Stimulated activated CD8-positive, alpha-beta memory T cell treated with anti-CD3 and anti-CD28 coated beads, Interleukin-4, amount 100 ng/mL, for 1 hour (primary cell): Measurements from ENCODE around the gene PTEN.
"Not testable (repeated sequence)": the region's sequence is repeated elsewhere in the genome, so short reads cannot be mapped to it uniquely, and the experiment has no call there.

Experiments
- DNase-seq, 2 donors: peaks; one replicate each; pipeline ENCODE4 v3.0.0-alpha.2; 2020; ENCODE audit warnings: low read depth in 2 of 2, low spot score in 1 of 2

The PTEN gene

DNA sequence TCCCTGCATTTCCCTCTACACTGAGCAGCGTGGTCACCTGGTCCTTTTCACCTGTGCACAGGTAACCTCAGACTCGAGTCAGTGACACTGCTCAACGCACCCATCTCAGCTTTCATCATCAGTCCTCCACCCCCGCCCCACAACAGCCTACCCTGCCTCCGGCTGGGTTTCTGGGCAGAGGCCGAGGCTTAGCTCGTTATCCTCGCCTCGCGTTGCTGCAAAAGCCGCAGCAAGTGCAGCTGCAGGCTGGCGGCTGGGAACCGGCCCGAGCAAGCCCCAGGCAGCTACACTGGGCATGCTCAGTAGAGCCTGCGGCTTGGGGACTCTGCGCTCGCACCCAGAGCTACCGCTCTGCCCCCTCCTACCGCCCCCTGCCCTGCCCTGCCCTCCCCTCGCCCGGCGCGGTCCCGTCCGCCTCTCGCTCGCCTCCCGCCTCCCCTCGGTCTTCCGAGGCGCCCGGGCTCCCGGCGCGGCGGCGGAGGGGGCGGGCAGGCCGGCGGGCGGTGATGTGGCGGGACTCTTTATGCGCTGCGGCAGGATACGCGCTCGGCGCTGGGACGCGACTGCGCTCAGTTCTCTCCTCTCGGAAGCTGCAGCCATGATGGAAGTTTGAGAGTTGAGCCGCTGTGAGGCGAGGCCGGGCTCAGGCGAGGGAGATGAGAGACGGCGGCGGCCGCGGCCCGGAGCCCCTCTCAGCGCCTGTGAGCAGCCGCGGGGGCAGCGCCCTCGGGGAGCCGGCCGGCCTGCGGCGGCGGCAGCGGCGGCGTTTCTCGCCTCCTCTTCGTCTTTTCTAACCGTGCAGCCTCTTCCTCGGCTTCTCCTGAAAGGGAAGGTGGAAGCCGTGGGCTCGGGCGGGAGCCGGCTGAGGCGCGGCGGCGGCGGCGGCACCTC lies at the start of gene PTEN, which contains the start of gene KLLN:
PTEN (plus strand) TSS at position 573 of the 891 bp plus-strand sequence. CDS start 845 bp downstream, outside the sequence.
KLLN (minus strand) TSS at position 481 of the 891 bp plus-strand sequence. CDS start 1,046 bp downstream, outside the sequence.
- peak; percentile 55 to 66 for DNase-seq

DNA sequence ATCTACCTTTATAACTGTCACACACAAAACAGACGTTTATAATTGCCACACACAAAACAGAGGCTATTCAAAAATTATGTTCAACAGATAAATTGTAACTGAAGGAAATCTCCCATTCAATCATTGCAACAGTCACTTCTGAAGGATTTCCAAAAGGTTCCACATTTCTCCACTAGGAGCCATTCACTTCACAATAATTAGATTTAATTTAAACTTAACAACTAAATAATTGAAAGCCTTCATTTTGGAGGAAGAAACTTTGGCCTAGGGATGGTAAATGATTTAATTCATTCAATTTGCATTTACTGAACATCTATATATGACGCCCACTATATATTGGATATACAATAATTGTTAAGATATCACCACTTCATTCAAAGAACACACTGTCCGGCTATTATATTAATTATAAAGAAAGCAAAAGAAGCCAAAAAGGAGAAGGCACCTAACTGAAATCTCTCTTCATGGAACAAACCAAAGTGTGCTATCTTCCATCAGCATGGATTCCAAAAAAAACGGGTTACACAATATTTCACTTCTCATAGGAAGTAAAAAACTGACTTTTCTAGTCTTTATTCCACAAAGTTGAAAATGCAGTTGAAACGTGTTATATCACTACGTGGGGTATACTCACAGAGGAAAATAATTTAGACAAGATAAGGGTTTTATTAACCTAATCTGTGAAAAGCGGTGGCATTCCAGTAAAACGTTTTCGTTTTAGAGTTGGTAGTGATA lies 47.1 kb upstream of the PTEN start:
- no peak for DNase-seq

DNA sequence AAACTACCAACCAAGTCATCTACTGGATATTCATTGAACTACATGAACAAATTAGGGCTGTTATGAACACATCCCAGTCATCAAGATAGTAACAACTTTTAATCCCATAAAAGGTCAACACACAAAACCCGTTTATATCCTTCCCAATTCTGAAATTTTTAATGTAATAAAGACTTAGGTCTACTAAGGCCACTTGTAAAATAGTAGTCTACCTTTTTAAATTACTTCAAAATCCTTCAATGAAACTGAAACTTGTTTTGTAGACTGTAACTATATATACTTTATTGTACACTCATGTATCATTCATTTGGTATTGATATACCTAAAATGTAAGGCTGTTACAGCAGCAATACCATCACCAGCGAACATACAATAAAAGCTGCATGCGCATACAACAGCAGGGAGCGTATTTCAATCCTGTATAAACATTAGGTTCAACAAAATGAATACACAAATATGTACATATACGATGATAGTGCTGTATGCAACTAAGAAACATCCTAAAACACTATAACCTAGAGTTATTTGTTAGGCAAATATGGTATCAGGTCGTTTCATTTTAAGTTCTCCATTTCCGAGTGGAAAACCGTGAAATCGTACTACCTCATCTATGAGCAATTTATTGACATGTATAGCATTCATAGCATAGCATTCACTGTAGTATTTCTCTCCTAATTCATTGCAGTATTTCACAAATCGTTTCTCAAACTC lies 46.4 kb upstream of the PTEN start:
- no peak for DNase-seq

DNA sequence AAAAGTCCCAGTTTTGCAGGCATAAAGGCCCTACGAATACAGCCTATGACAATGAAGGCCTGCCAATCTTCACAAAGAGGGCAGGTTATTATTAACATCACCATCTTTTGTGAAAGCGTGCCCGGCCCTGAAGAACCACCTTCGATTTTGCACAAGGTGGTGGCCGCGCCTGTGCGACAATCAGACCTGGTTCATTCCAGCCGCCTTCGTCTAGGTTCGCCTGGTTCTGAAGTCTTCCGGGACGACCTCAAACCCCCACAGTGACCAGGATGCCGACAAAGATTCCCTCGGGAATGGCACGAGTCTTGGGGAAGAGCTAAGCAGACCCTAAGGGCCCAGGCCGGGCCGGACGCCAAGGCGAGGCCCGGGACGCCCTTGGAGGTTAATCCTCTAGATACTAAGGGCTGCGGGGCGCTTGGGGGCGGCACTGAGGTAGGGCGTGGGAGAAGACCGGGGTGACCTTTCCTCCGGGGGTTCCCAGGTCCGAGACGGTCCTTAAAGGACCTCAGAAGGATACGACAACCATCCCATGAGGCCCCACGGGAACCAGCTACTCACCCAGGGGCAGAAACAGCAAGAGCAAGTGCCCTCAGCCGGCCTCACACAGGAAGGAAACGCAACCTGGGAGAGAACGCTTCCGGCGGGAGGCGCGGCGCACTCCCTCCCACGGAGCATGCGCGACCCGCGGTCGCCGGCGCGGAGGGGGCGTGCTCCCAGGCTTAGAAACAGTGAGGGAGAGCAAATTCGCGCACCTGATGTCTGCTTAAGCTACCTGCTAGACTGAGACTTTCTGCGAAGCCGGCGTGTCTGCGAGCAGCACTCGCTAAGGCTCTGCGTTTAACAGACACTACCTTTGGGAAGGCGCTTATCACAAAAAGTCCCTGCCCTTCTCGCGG lies 45.6 kb upstream of the PTEN start, which contains the start of gene ATAD1:
ATAD1 (minus strand) TSS at position 618 of the 896 bp plus-strand sequence. CDS start 3,627 bp downstream, outside the sequence.
- DNase-seq: peak; percentile 58 to 77

DNA sequence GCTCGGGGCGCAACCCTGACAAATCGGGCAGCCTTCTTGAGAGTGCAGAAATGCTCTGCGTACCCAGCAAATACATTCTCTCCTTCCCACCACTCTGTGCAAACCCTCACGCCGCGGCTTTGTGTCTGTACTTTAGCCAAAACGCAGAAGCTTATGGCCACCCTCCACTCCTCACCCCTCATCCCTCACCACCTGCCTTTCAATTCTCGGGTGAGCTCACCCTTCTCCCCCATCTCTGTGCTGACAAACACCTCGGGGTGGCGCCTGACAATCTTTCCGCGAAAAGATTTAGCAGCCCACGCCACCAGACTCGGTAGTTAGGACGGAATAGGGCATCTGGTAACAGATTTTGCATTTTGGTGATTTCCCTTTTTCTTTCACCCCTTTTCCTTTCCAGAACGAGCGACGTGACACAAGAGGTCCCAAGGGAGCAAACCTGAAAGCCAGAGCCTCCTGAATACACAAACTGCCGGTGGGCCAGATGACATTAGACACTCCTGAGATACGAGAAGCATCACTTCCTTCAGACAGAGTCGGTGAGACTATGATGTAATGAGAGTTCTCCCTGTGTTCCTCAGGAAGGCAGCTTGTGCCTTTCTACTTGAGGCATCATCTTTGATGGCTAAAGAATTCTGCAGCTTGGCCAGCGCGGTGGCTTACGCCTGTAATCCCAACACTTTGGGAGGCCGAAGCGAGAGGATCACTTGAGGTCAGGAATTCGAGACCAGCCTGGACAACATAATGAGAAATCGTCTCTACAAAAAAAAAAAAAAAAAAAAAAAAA lies 44.7 kb upstream of the PTEN start:
- DNase-seq: peak; percentile 23 to 46

DNA sequence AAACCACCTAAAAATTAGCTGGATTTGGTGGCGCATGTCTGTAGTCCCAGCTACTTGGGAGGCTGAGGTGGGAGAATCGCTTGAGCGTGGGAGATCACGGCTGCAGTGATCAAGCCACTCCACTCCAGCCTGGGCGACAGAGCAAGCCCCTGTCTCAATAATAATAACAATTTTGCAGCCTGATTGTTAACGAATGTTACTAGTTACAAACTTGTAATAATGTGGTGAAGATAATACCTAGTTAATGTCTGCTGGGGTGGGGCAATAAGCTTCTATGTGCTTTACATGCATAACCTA lies 44.2 kb upstream of the PTEN start:
- DNase-seq: no peak

DNA sequence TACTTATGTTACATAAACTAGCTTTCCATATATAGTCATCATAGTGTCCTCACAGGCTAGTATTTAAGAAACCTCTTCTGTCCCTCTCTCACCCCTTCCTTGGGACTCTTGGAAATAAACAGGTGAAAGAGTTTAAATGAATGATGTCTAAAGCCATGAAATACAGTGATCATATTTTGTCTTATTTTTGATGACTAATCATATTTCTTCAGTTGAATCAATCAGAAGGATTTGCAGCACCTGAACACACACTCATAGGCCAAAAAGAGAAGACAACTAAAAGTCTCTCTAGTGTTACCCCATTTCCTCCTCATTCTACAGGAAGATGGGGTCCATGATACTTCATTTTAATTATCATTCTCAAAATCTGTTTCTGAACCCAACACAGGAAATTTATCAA lies 36.8 kb upstream of the PTEN start:
- no peak for DNase-seq

DNA sequence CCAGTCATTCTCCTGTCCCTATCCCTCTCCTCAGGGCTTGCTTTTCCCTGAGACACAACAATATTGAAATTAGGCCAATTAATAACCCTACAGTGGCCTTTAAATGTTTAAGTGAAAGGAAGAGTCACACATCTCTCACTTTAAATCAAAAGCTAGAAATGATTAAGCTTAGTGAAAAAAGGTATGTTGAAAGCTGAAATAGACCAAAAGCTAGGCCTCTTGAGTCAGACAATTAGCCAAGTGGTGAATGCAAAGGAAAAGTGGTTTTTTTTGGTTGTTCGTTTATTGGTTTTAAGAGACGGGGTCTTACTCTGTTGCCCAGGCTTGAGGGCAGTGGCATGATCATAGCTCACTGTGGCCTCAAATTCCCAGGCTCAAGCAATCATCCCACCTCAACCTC lies 35.7 kb upstream of the PTEN start:
- DNase-seq: no peak

DNA sequence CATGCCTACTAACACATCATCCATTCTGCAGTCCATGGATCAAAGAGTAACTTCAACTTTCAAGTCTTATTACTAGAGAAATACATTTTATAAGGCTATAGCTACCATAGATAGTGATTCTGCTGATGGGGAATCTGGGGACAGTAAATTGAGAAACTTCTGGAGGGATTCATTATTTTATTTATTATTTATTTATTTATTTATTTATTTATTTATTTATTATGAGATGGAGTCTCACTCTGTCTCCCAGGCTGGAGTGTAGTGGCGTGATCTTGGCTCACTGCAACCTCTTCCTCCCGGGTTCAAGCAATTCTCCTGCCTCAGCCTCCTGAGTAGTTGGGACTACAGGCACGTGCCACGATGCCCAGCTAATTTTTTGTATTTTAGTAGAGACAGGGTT lies 34.4 kb upstream of the PTEN start:
- DNase-seq: not testable (repeated sequence)

DNA sequence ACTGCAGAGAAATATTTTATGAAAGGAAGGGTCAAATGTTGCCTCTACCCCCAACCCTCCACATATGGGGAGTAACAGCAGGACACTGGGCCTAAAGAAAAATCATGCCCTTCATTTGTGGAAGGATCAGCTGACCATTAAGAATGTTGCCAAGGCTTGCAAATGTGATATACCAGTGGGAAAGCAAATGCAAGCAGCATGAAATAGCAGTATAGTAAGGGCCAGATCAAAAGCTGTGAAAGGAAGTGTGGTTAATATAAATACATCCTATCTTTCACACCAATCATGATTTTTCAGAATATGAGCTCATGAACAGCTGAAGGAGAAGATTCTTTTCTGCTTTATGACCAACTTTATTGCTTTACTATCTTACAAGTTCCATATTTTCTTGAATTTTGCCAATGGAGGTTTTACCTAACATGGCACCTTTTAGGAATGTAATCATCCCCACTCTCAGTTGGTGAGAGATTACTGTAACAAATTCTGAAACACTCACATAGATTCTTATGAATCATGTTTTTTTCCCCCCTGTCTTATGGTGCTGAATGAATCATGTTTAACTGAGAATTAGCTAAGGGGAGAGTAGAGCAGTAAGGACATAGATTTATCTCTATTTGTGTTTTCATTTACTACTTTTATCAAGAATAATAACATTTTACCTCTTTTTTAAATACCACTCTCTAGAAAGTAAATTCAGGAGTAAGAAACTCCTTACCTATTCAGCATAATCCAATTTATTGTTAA lies 33.3 kb upstream of the PTEN start:
- no peak for DNase-seq

DNA sequence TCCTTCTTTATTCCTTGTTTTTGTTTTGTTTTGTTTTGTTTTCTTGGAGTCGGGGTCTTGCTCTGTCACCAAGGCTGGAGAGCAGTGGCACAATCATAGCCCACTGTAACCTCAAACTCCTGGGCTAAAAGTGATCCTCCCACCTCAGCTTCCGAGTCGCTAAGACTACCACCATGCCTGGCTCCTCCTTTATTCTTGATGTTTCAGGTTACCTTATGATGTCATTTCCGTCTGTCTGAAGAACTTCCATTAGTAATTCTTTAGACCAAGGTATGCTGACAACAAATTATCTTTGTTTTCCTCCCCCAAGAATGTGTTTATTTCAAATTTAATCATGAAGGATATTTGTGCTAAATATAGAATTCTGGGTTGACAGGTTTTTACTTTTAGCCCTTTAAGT lies 27.3 kb upstream of the PTEN start:
- no peak for DNase-seq

DNA sequence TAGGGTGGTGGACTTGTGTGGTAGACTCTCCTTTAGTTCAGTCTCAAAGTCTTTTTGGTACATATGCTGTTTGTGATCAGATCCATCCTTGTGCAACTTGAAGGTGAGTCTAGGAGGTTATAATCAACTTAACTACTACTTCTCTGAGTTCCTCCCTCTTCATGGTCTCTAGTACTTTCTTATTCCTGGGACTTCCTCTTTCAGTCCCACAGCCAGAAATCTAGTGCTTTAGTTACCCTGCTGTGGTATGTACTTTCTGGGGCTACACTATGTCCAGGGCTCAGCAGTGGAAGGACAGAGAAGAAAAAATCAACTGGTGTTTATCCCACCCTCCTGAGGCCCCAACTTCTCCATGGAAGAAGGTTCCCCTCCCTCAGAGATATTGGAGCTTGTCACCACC lies 26.0 kb upstream of the PTEN start:
- no peak for DNase-seq

DNA sequence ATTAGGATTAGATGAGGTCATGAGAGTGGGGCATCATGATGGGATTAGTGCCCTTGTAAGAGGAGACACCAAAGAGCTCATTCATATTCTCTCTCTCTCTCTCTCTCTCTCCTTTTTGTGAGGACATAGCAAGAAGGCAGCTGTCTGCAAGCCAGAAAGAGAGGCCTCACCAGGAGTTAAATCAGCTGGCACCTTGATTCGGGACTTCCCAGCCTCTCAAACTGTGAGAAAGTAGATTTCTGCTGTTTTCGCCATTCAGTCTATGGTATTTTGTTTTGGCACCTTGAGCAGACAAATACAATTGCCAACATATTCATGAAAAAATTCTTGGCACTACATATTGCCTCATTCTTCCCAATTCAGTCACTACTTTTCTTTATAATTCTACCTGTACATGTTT lies 24.8 kb upstream of the PTEN start:
- DNase-seq: no peak

DNA sequence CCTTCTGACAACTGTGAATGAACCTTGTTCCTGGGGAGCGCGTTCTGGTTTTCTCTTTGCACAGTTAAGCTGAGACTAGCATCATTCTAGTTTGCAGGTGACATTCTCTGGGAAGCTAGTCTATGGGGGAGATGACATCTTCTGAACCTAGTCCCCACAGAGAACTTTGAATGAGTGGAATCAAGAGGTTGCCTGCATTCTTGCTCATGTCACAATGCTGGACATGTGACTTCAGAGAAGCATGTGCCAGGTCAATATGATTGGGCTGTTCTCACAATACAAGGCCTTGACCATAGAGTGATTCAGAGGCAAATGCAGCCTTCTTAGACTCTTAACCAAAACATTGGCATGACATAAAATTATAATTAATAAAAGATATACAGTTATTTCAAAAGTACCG lies 22.2 kb upstream of the PTEN start:
- DNase-seq: no peak

DNA sequence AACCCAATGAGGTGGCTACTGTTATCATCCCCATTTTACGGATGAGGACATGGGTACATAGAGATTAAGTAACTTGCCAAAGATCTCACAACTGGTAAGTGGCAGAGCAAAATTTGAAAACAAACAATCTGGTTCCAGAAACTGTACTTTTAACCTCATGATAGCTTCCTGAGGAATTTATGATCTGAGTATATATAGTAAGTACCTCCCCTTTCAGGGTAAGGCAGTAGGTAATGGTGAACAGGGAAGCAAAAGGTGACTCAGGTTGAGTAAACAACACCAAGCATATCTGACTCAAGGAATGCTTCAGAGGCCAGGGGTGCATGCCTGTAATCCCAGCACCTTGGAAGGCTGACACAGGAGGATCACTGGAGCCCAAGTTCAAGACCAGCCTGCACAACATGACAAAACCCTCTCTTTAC lies 21.2 kb upstream of the PTEN start:
- DNase-seq: no peak

DNA sequence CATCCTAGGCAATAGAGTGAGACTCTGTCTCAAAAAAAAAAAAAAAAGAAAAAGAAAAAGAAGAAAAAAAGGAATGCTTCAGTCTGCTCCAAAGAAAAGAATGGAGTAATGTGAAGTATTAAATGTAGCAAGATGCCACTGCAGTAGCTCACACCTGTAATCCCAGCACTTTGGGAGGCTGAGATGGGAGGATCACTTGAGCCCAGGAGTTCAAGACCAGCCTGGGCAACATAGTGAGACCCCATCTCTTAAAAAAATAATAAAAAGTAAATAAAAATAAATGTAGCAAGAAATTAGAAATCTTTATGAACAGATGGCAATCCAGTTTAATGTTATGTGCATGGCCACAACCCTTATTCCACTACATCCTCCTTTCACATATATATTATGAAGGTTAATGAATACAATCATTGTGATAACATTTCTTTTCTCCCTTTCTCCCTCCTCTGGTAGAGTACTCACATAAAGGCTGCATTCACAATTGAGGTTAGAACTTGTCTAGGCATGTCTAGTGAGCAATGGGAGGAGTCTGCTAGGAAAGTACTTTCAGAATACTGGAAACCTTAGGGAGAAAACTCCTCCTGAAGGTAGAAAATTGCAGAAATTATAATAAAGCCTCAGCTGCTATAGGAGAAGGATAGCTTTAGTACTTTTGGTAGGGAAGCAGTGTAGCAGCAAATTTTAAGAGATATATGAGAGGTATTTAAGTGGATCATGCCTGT lies 20.5 kb upstream of the PTEN start:
- no peak for DNase-seq

DNA sequence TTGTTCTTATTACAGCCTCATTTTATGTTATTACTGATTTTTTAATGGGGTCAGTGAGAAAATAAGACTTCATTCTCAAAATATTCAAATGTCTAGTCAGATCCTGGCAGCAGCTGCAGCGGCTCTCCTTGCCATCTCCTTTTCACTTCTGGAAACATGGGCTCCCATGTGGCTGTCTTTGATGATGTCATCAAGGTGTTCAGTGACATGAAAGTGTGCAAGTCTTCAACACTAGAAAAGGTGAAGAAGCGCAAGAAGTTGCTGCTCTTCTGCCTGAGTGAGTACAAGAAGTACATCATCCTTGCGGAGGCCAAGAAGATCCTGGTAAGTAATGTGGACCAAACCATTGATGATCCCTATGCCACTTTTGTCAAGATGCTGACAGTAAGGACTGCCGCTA lies 19.7 kb upstream of the PTEN start:
- no peak for DNase-seq

DNA sequence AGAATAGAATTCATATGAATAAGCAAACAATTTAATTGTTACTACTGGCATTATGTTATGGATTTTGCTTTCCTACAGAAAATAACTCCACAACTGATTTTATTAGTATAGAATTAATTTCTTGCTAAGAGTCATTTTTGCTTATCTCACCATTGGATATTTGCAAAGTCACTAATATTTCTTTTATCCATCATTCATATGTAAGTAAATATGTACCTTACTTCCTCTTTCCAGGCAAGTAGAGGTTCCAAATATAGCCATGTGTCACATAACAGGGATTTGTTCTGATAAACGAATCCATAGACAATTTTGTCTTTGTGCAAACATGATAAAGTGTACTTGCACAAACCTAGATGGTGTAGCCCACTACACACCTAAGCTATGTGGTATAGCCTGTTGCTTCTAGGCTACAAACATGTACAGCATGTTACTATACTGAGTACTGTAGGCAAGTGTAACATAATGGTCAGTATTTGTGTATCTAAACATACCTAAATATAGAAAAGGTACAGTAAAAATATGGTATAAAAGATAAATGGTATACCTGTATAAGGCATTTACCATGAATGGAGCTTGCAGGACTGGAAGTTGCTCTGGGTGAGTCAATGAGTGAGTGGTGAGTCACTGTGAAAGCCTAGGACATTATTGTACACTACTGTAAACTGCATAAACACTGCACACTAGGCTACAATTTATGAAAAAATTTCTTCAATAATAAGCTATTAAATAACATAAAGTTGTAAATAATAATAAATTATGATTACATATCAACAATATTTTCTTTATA lies 18.4 kb upstream of the PTEN start:
- DNase-seq: no peak
